ENCODE results near the gene APCDD1L. TPM values are rescaled to one million over a fixed set of nuclear protein-coding genes. Genes with fewer than 3 reads are reported as not detected.

APCDD1L gene
- total RNA-seq, 1 donor from 2014 or later: 16.4 TPM

GRCh38 chr20:58512808-58513552 is 2.2 kb downstream of the APCDD1L start:
- Histone ChIP-seq H3K27ac (ENCODE audit: low read depth, low read length) (no peak overlapping the region), H3K79me2 (ENCODE audit: insufficient read depth, low read length) (peaks cover 54% of the 10 kb centered on the region), H4K20me1 (ENCODE audit: insufficient read depth, low read length) (peaks cover 23% of the 10 kb centered on the region), H3K36me3 (ENCODE audit: insufficient read depth, low read length) (no peaks in the 10 kb centered on the region), H3K27me3 (ENCODE audit: insufficient read depth, low read length) (peaks cover 9% of the 10 kb centered on the region), H3K9me3 (ENCODE audit: insufficient read depth, low read depth, low read length) (no peaks in the 10 kb centered on the region), H3K4me3 (ENCODE audit: insufficient read depth, low read depth, low read length) (peak overlapping the region; percentile 64), H3K4me2 (ENCODE audit: low read length) (peak overlapping the region; percentile 90), H3K4me1 (ENCODE audit: insufficient read depth, low read length) (peaks cover 33% of the 10 kb centered on the region), H2AFZ (ENCODE audit: low read depth, low read length) (no peak overlapping the region), H3K9ac (ENCODE audit: low read length) (peak overlapping the region; percentile 20)
- Mint-ChIP-seq H3K4me3 (ENCODE audit: unreplicated experiment) (peak overlapping the region; percentile 80), H3K27ac (ENCODE audit: unreplicated experiment) (no peak overlapping the region), H3K4me1 (ENCODE audit: low read depth, unreplicated experiment) (peaks cover 16% of the 10 kb centered on the region), H3K9me3 (ENCODE audit: unreplicated experiment) (no peaks in the 10 kb centered on the region), H3K36me3 (ENCODE audit: low read depth, unreplicated experiment) (peaks cover 1% of the 10 kb centered on the region), H3K27me3 (ENCODE audit: low read depth, unreplicated experiment) (peaks cover 11% of the 10 kb centered on the region)
- TF ChIP-seq EZH2 (IDR thresholded peaks at IDR 0.05; ENCODE audit: insufficient read depth, low read length) (no peak), CTCF (IDR thresholded peaks at IDR 0.05; ENCODE audit: insufficient read depth, low read depth, low read length) (no peak)
- no peak for FAIRE-seq
- peak; percentile 41 for DNase-seq (ENCODE audit: low read depth)

- Histone ChIP-seq H2AFZ (ENCODE audit: low read depth, low read length) (no peak overlapping the region), H3K9ac (ENCODE audit: low read length) (no peak overlapping the region), H3K27ac (ENCODE audit: low read depth, low read length) (no peak overlapping the region), H3K79me2 (ENCODE audit: insufficient read depth, low read length) (peaks cover 50% of the 10 kb centered on the region), H3K4me1 (ENCODE audit: insufficient read depth, low read length) (peaks cover 33% of the 10 kb centered on the region), H3K9me3 (ENCODE audit: insufficient read depth, low read depth, low read length) (peaks cover under 1% of the 10 kb centered on the region), H3K36me3 (ENCODE audit: insufficient read depth, low read length) (no peaks in the 10 kb centered on the region), H4K20me1 (ENCODE audit: insufficient read depth, low read length) (peaks cover 23% of the 10 kb centered on the region), H3K4me3 (ENCODE audit: insufficient read depth, low read depth, low read length) (no peak overlapping the region), H3K4me2 (ENCODE audit: low read length) (peak overlapping the region; percentile 90), H3K27me3 (ENCODE audit: insufficient read depth, low read length) (peaks cover 6% of the 10 kb centered on the region)
- H3K4me1 Mint-ChIP-seq (ENCODE audit: low read depth, unreplicated experiment): peaks cover 16% of the 10 kb centered on the region
- peak overlapping the region; percentile 51 for H3K4me3 Mint-ChIP-seq (ENCODE audit: unreplicated experiment)
- peaks cover 11% of the 10 kb centered on the region for H3K27me3 Mint-ChIP-seq (ENCODE audit: low read depth, unreplicated experiment)
- peaks cover 3% of the 10 kb centered on the region for H3K9me3 Mint-ChIP-seq (ENCODE audit: unreplicated experiment)
- FAIRE-seq: no peak
- peak overlapping the region; percentile 58 for H3K27ac Mint-ChIP-seq (ENCODE audit: unreplicated experiment)
- DNase-seq (ENCODE audit: low read depth): no peak
- TF ChIP-seq EZH2 (IDR thresholded peaks at IDR 0.05; ENCODE audit: insufficient read depth, low read length): no peak
- TF ChIP-seq CTCF (IDR thresholded peaks at IDR 0.05; ENCODE audit: insufficient read depth, low read depth, low read length): no peak
- peaks cover 6% of the 10 kb centered on the region for H3K36me3 Mint-ChIP-seq (ENCODE audit: low read depth, unreplicated experiment)
Measured at GRCh38 chr20:58511861-58512260, 3.3 kb downstream of the APCDD1L start.

- Histone ChIP-seq H2AFZ (ENCODE audit: low read depth, low read length) (no peak overlapping the region), H3K27me3 (ENCODE audit: insufficient read depth, low read length) (peaks cover 6% of the 10 kb centered on the region), H3K27ac (ENCODE audit: low read depth, low read length) (no peak overlapping the region), H4K20me1 (ENCODE audit: insufficient read depth, low read length) (peaks cover 23% of the 10 kb centered on the region), H3K36me3 (ENCODE audit: insufficient read depth, low read length) (no peaks in the 10 kb centered on the region), H3K9ac (ENCODE audit: low read length) (no peak overlapping the region), H3K4me2 (ENCODE audit: low read length) (peak overlapping the region; percentile 90), H3K79me2 (ENCODE audit: insufficient read depth, low read length) (peaks cover 49% of the 10 kb centered on the region), H3K4me3 (ENCODE audit: insufficient read depth, low read depth, low read length) (no peak overlapping the region), H3K4me1 (ENCODE audit: insufficient read depth, low read length) (peaks cover 33% of the 10 kb centered on the region), H3K9me3 (ENCODE audit: insufficient read depth, low read depth, low read length) (peaks cover 4% of the 10 kb centered on the region)
- H3K27me3 Mint-ChIP-seq (ENCODE audit: low read depth, unreplicated experiment): peaks cover 11% of the 10 kb centered on the region
- DNase-seq (ENCODE audit: low read depth): peak; percentile 86
- H3K27ac Mint-ChIP-seq (ENCODE audit: unreplicated experiment): no peak overlapping the region
- H3K4me1 Mint-ChIP-seq (ENCODE audit: low read depth, unreplicated experiment): peaks cover 15% of the 10 kb centered on the region
- H3K36me3 Mint-ChIP-seq (ENCODE audit: low read depth, unreplicated experiment): peaks cover 10% of the 10 kb centered on the region
- no peak overlapping the region for H3K4me3 Mint-ChIP-seq (ENCODE audit: unreplicated experiment)
- peak; percentile 55 for FAIRE-seq
- H3K9me3 Mint-ChIP-seq (ENCODE audit: unreplicated experiment): peaks cover 6% of the 10 kb centered on the region
- no peak for TF ChIP-seq EZH2 (IDR thresholded peaks at IDR 0.05; ENCODE audit: insufficient read depth, low read length)
- TF ChIP-seq CTCF (IDR thresholded peaks at IDR 0.05; ENCODE audit: insufficient read depth, low read depth, low read length): no peak
Measured at GRCh38 chr20:58511364-58511763, 3.8 kb downstream of the APCDD1L start.
